A172 (cell line): Measurements from ENCODE around the gene ZNF804B. TPM values are rescaled to one million over a fixed set of nuclear protein-coding genes. Genes with fewer than 3 reads are reported as not detected.

Experiments
- DNase-seq: peaks from one replicate; pipeline ENCODE4 v3.0.0-alpha.2; 2015; ENCODE audit warnings: low spot score
- total RNA-seq: library from RNA; depleted of rRNA; stranded (reverse); fragments of >200 nt; shearing (Covaris generic); gene quantifications from 2 replicates; pipeline ENCODE4 v1.2.3, GENCODE V29; 2014

The ZNF804B gene
- total RNA-seq, 1 experiment from 2014 or later: not detected

DNA sequence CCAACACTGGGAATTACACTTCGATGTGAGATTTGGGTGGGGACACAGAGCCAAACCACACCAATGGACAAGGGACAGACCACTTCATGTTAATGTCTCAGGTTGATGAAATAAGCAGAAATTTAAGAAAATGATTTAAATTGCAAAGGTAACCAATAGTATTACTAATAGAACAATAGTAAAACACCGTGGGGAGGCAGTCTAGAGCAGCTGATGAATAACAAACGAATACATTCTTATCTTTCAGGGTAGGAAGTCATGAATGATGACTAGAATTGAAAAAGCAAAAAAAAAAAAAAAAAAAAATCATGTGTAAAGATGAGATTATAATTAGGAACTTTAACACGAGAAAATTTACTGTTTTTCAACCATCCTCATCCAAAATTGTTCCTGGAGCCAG, 207.9 kb downstream of the ZNF804B start:
- no peak for DNase-seq

DNA sequence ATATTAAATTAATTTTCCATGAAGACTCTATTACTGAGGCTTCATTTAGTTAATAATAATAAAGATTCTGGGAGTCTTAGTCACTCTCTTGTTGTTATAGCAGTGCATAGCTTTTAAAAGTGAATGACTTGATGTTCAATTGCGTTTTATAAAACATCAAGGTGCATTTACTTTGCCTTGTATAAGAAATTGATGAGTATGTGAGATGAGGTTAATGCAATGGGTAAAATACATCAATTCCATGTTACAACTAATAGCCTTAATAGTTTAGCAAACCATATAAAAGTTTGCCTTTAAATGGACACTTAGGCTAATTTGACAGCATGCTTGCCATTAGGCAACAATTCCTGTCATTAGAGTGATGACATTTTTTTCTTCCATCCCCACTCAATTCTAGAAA, 209.7 kb downstream of the ZNF804B start:
- no peak for DNase-seq

DNA sequence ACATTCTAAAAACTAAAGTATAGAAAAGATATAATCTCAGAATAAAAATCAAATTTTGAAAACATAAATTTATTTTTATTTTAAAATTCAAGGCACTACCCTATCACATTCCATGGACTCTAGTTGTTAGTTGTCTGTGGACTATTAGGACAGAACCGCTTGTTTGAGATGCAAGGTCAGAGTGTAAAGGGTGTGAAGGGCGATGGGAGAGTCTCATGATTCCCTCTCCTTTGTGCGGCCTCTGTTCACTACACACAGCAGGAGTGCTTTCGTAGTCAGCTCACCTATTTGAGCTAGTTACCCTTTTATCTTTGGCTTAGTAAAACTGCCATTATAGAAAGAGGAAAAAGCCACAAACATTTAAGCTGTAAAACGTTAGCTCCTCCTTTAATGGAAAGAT, 225.8 kb downstream of the ZNF804B start:
- DNase-seq: no peak

DNA sequence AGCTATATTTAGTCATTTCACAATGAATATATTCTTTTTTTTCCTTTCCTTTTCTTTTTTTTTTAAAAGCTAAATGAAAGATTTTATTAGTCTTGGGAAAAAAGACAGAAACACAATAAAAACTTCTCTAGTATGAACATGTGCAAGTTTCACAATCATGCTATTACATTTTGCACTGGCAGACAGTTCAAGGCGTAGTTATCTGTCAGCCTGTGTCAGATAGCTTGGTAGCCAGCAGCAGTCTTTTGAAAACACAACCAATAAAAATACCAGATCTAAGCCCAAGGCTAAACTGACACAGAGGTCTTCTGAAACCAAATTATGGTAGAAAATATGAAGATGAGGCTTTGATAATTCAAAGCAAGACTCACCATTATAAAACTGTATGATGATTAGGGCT, 241.8 kb downstream of the ZNF804B start:
- no peak for DNase-seq

DNA sequence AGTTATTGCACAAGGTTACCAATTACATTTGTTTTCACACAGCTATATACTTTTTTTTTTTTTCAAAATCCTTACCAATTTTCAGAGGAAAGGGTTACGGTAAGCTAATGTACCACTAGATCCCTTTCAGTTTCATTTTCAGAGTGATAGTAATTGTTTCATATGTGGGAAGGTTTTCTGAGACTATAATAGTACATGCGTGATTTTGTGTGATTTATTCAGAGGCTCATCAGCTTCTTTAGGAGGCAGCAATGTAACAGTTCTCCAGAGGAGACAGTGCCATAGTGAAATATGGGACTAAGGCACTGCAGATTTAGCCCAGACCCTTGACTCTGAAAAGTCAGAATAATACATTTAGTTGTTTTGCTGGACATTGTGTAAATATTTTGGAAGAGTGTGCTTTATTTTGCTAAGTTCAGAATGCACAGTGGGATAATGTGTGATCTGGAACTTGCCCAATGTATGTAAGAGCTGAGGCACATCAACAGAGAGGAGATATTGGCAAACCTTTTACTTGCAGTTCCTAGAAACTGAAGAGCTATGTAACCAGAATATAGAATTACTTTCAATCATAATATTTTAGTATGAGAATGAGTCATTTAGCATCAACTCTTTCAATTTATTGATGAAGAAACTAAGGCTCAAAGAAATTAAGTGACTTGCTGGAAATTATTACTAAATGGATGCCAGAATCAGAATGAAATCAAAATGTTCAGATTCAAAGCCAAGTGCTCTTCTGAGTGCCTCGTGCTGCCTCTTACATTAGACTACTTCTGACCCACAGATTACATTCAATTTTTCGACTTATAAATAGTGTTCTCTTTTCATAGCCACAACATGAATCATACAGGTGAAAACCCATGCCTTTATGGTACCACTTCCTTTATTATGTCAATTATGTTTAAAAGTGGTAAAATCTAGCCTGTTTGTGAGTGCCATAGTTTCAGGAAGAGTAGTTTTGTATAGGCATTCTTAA, 243.8 kb downstream of the ZNF804B start:
- DNase-seq: no peak

DNA sequence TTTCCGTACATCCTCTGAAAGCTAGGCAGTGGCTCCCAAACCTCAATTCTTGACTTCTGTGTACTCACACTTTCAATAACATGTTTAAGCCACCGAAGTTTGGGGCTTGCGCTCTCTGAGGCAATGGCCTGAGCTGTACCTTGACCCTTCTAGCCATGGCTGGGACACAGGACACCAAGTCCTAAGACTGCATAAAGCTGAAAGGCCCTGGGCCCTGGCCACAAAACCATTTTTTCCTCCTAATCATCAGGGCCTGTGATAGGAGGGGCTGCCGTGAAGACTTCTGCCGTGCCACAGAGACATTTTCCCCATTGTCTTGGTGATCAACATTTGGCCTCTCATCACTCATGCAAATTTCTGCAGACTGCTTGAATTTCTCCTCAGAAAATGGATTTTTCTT, 252.5 kb downstream of the ZNF804B start:
- no peak for DNase-seq

DNA sequence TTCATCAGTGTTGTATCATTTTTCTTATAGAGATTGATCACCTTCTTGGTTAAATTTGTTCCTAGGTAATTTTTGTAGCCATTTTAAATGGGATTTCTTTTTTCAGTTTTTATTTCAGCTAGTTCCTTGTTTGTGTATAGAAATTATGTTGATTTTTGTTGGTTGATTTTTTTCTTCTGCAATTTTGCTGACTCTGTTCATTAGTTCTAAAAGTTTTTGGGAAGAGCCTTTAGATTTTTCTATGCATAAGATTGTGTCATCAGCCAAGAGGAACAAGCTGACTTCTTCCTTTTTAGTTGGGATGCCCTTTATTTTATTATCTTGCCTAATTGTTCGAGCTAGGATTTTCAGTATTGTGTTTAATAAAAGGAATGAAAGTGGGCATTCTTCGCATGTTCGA, 258.2 kb downstream of the ZNF804B start:
- no peak for DNase-seq

DNA sequence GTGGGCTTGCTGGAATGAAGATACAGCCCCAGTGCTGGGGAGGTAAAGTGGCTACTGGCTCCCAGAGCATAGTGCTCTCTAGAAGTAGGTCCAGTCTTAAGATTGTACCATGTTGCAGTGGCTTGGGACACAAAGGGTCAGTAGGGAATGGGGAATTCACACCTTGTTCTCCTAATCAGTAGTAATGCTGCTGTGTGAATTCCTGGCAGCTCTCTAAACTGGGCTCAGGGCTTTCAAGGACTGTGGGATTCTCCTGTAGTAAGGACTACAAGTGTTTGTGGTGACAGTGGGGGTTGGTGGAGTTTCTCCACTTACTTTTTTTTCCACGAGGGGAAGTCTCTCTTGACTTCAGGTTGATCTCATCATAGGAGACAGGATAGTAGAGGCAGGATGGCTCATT, 262.2 kb downstream of the ZNF804B start:
- no peak for DNase-seq

DNA sequence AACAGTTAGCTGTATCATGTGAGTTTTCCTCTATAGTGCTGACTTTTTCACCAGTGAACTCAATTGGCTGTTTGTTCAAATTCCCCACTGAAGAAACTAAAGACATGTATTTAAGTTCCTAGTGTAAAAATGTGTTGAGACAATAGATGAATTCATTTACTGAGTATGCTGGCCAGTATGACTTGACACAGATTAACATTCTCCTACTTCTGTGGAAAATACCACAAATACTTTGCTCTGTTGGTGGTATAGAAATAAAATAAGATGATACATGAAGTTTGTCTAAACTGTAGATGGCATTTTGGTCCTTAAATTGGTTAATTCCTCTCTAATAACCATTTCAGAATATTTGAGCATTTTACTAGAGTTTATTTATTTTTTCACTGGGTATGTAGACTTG, 263.7 kb downstream of the ZNF804B start:
- DNase-seq: no peak

DNA sequence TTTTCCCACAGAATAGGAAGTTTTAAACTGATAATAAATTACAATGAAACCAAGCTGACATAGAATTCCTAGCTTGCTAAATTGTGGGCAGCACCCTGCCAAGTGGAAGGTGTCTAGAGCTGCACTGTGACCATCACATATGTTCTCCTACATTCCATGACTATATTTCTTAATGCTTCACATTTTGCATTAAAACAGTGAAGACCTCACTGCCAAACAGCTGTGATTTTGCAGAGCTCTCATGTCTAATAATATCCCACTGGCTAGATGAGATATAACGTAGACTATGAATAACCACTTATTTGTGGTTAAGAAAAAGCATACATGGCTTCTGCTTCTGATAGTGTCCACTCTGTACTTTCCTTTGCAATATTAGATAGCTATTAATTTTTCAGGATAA, 264.4 kb downstream of the ZNF804B start:
- no peak for DNase-seq

DNA sequence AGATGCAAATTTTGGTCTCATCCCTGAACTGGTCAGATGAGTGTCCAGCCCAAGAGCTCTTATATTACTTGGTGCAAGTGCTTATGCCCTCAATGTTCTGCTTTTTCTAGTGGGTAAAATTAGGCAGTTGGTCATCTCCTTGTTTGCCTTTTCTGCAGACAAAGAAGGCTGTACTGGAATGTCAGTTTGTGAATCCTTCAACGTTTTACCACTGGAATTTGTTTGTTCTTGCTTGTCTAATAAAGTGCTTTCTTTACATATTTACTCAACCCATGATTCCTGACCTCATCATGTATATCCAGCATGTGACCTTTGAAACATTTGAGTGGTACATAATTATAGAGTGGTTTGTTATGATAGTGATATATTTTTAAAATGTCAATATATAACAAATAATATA, 268.3 kb downstream of the ZNF804B start:
- DNase-seq: no peak

DNA sequence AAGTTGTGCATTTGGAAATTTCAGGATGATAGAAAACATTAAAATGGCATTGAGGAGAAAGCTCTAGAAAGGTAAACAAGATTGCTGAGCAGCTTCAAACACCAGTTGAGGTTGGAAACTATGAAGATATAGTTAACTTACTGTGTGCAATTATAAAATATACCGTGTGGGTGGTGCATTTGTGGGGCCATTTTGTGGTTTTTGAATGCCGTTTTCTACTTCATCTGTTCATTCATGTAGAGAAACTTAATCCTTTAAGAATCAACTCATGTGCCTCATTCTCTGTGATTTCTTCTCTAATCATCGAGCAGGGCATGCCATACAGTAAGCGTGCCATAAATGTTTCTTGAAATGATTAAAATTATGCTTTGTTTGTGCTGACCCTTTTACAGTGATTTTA, 268.8 kb downstream of the ZNF804B start:
- no peak for DNase-seq

DNA sequence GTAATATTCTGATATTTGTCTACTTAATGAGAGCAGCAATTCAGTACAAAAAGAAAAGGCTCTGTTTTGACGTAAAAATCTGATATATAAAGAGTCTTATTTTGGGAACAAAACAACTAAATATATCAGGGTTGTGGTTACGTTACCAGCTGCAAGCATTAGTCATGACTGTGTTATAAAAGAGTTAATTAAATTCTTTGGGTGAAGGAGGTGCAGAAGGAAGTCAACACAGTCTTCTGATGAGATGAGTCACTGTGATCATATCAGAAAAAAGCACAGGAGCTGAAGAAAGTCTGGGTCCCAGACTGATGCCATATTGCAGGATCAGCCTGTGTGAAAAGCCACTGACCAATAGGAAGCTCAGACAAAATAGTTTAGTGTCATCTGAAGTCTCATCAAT, 270.4 kb downstream of the ZNF804B start:
- DNase-seq: peak; percentile 85

DNA sequence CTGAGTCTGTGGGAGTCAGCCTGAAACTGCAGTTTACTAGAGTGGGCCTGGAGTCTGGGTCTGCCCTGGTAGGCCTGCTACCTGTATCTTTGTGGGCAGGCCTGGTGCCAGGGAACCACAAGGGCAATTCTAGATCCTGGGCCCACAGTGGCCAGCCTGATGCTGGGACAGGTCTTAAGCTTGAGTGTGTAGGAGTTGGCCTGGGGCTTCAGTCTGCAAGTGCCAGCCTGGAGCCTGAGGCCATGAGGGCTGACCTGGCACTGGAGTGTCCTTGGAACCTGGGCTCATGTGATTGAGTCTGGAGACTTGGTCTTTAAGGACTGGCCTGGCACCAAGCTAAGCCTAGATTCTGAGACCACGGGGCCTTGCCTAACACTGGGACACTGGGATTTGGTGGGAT, 281.7 kb downstream of the ZNF804B start:
- DNase-seq: no peak

DNA sequence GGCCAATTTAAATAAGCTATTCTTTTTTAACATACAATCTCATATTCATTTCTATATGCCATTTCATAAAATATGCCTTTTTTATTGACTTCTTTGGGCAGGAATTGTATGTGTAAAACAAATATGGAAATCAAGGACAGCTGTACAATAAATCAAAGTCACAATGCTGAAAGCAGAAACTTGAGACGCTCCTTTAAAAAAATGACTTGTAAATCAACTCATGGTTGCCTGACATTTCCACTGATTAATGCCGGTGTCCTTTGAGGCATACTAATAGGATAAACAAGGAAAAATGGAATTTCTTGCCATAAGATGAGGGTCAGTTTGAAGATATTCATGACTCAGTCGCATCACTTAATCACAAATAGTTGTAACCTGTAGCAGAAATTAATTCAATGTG, 283.4 kb downstream of the ZNF804B start:
- DNase-seq: no peak

DNA sequence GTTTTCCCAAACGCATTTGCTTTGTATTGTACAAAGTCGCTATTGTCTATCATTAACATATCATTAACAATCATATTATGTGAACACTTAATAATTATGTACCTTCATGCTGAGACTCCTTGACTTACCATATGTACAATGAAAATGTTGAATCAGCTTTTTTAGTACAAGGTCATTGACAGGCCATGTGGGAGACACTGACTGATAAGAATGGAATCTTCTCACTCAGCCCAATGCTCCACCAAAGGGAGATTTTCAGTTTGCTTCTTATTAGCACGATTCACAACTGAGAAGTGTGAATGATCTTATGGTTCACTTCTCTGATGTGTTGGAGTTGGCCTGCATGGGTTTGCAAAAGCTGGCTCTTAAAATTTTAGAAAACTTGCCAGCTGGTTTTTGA, 289.5 kb downstream of the ZNF804B start:
- no peak for DNase-seq

DNA sequence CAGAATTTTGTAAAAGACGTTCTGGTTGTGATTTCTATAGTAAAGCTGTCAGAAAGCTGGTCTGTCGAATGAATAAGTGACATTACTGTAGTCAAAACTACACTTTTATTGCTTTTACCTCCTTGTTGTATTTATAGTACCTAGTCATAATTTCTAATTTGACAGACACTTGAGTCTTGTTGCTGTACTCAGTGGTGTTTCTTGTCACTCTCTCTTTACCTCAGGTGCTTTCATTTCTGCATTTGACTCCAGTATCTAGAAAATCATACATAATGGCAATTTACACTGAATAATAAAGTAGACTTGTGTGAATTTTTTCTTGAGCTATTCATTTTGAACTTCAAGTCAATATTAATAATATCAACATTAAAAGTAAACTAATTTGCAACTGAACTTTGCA, 293.6 kb downstream of the ZNF804B start:
- no peak for DNase-seq

DNA sequence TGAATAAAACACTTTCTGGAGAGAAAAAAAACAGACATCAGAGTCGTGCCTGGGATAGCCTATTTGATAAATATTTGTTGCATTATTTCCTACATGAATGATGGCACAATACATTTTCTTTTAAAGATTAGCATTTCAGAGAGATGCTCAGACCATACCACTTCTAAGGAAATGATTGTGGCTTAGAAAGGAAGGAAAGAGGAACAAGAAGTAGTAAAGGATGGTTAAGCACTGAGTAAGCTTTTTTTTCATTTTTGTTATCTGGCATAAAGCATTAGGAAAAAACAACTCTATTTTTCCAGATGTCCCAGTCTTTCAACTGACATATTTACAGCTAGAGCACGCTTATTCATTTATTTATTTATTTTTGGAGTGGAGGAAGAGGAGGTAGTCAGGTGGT, 294.9 kb downstream of the ZNF804B start:
- DNase-seq: no peak

DNA sequence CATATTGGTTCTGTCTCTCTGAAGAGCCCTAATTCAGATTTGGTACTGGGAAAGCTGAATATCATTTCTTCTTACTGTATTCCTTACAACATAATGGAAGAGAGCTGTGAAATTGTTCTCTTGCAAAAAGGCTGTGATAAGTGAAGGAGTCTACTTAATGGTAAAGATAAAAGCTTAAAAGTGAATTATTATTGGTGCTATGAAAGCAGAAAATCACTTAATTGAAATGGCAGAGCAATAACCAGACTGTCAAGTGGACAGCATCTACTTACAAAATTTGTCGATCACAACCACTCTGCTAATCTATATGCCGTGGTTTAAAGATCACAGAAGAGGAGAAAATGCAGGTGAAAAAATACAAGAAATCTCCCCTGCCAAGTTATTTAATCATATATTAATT, 300.7 kb downstream of the ZNF804B start:
- DNase-seq: no peak

DNA sequence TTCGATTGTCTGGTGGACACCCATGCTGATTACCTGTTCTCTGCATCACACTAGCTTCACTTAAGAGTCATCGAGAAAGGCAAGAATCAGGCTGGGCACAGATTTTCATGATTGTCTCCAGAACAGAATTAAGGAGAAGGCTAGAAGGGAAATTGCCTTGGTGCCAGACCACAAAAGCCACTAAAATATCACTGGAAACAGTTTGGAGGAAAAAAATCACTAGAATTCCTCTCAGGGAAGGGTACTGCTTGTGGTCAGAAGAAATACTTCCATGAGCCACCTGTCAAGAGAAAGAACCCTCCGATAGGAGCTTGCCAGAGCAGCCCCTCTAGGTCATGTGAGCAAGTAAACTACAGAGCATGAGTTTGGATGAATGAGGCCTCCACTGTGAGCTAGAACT, 305.3 kb downstream of the ZNF804B start:
- DNase-seq: peak; percentile 33

DNA sequence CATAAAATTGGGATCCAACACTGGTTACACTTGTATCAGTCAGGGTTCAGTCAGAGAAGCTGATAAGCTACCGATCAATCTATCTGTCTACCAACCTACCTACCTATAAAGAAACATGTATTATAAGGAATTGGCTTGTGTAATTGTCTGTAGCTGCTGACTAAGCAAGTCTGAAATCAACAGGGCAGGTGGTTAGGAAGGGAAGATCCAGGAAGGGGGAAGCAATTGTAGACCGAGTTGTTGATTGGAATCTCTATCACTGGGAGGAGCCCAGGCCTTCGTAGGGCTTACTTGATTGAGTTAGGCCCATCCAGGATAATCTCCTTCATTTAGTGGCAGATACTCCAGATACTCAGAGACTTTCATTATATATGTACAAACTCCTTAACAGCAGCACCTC, 307.5 kb downstream of the ZNF804B start:
- no peak for DNase-seq

DNA sequence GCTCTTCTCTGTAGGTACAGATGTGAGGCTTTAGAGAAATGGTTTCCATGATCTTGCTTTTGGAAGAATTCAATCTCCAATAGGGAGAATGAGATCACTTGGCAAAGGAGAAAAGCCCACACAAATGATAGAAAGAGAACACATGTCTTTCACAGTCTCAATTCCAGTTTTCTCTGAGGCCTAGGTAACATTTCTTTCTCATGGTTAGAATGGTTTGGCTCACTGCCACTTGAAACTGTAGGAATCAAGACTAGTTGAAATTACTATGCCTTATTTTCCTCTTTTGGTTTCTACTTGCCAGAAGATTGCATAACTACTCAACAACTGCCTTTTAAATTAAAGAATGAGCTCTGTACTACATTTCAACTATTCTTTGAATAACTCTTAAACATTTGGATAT, 312.6 kb downstream of the ZNF804B start:
- no peak for DNase-seq

DNA sequence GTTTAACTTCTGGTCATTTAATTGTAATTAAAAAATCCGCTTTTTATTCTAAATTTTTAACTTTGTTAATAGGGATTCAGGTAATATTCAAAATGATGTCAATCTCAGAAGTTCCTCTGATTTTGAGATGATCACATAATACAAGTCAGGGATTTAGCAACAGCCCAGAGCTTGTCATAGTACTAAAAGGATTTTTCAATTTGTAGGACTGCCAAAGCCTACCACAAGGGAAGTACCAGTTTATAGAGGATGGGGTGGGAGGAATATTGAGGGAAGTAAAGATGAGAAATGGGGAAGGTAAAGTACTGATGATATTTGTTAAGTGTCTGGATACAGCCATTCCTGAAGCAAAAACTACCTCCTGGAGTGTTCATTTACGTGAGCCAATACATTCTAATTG, 314.3 kb downstream of the ZNF804B start:
- no peak for DNase-seq

DNA sequence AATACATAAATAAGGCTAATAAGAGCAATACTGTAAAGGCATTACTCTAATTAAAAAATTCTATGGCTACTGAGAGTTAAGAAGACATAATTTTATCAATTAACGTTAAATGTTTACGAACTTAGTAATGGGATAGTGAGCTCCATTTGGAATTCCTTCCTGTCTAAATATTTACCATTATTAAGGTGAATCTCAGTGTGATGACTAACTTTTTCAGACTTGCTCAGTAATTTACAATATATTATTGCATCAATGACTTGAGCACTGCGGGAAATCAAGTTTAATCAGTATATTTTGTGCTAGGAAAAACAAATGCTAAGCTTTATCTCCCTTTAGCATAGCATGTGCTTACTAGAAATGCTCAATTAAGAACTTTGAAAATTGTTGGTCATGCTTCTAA, 318.5 kb downstream of the ZNF804B start:
- no peak for DNase-seq
